Measurements from ENCODE around the gene GALNT1. TPM values are rescaled to one million over a fixed set of nuclear protein-coding genes. Genes with fewer than 3 reads are reported as not detected.

GALNT1 gene
- total and polyA plus RNA-seq, 2 donors (not counting 1 experiment from before 2014, with no cell fraction given) = 7.5 to 51.3 TPM

GRCh38 chr18:35625232-35625631 lies 43.7 kb downstream of the GALNT1 start:
- H2AFZ ChIP-seq (ENCODE audit: insufficient read depth, low read depth, low read length, poor library complexity, severe bottlenecking) = no peak overlapping the region
- no peak for DNase-seq
- H3K79me2 ChIP-seq (ENCODE audit: control insufficient read depth, insufficient read depth, low read length) = peaks cover 57% of the 10 kb centered on the region
- peaks cover 5 to 8% (median 5%) of the 10 kb centered on the region in 3 donors for H3K9me3 ChIP-seq (ENCODE audit: control extremely low read depth in 1 of 3, control insufficient read depth in 2 of 3, insufficient read depth in 1 of 3, low read length in 2 of 3)
- no peak for ATAC-seq (ENCODE audit: low read depth)
- ChIA-PET POLR2A (no interaction called here), CTCF (no interaction called here)
- H3K36me3 ChIP-seq (replicated peaks in 1 of 2; ENCODE audit: control extremely low read depth in 1 of 2, control insufficient read depth in 1 of 2, extremely low read depth in 1 of 2, insufficient read depth in 2 of 2, low read length in 1 of 2) = peaks cover 0 to 6% of the 10 kb centered on the region in 2 experiments
- no peak overlapping the region for H3K4me3 ChIP-seq (ENCODE audit: control extremely low read depth in 1 of 5, extremely low read depth in 1 of 5, insufficient read depth in 1 of 5, low read depth in 2 of 5, low read length in 4 of 5)
- no peak overlapping the region for H3K9ac ChIP-seq (ENCODE audit: low read length)
- Mint-ChIP-seq H3K4me3 (no peak overlapping the region), H3K27ac (no peak overlapping the region), H3K9me3 (ENCODE audit: insufficient read depth) (no peaks in the 10 kb centered on the region), H3K27me3 (no peaks in the 10 kb centered on the region), H3K4me1 (peaks cover 33% of the 10 kb centered on the region)
- H4K20me1 ChIP-seq (ENCODE audit: control insufficient read depth, insufficient read depth, low read length, poor library complexity, severe bottlenecking) = no peaks in the 10 kb centered on the region
- no peak for TF ChIP-seq CTCF (IDR thresholded peaks at IDR 0.05)
- TF ChIP-seq EZH2 (IDR thresholded peaks at IDR 0.05; ENCODE audit: borderline replicate concordance, insufficient read depth, low read depth, low read length, poor library complexity, severe bottlenecking) = no peak
- H3K4me1 ChIP-seq (ENCODE audit: control insufficient read depth in 2 of 2, insufficient read depth in 2 of 2, low read length in 2 of 2) = peaks cover 0 to 20% of the 10 kb centered on the region in 2 donors
- intact Hi-C loops (cut with micrococcal nuclease) = no loop called here
- H3K27me3 ChIP-seq (replicated peaks in 1 of 4; ENCODE audit: control extremely low read depth in 1 of 4, control insufficient read depth in 3 of 4, insufficient read depth in 4 of 4, low read length in 3 of 4) = no peaks in the 10 kb centered on the region
- no peak overlapping the region for H3K4me2 ChIP-seq (replicated peaks; ENCODE audit: low read depth, low read length, poor library complexity, severe bottlenecking)
- H3K27ac ChIP-seq (ENCODE audit: low read length in 2 of 2) = no peak overlapping the region
- WGBS (ENCODE audit: insufficient coverage) = 100% methylated on average over 2 of the region's 2 CpGs

GRCh38 chr18:35633761-35634160 lies 52.2 kb downstream of the GALNT1 start:
- Histone ChIP-seq H3K27ac (ENCODE audit: low read length in 2 of 2) (no peak overlapping the region), H3K9me3 (ENCODE audit: control extremely low read depth in 1 of 3, control insufficient read depth in 2 of 3, insufficient read depth in 1 of 3, low read length in 2 of 3) (peaks cover 0 to 4% (median 0%) of the 10 kb centered on the region in 3 donors), H3K27me3 (replicated peaks in 1 of 4; ENCODE audit: control extremely low read depth in 1 of 4, control insufficient read depth in 3 of 4, insufficient read depth in 4 of 4, low read length in 3 of 4) (no peaks in the 10 kb centered on the region), H2AFZ (ENCODE audit: insufficient read depth, low read depth, low read length, poor library complexity, severe bottlenecking) (no peak overlapping the region), H3K4me2 (replicated peaks; ENCODE audit: low read depth, low read length, poor library complexity, severe bottlenecking) (no peak overlapping the region), H4K20me1 (ENCODE audit: control insufficient read depth, insufficient read depth, low read length, poor library complexity, severe bottlenecking) (no peaks in the 10 kb centered on the region), H3K4me3 (ENCODE audit: control extremely low read depth in 1 of 5, extremely low read depth in 1 of 5, insufficient read depth in 1 of 5, low read depth in 2 of 5, low read length in 4 of 5) (no peak overlapping the region), H3K9ac (ENCODE audit: low read length) (no peak overlapping the region), H3K36me3 (replicated peaks in 1 of 2; ENCODE audit: control extremely low read depth in 1 of 2, control insufficient read depth in 1 of 2, extremely low read depth in 1 of 2, insufficient read depth in 2 of 2, low read length in 1 of 2) (no peaks in the 10 kb centered on the region), H3K79me2 (ENCODE audit: control insufficient read depth, insufficient read depth, low read length) (peaks cover 11% of the 10 kb centered on the region), H3K4me1 (ENCODE audit: control insufficient read depth in 2 of 2, insufficient read depth in 2 of 2, low read length in 2 of 2) (no peaks in the 10 kb centered on the region)
- intact Hi-C loops (cut with micrococcal nuclease) = no loop called here
- ATAC-seq (ENCODE audit: low read depth) = no peak
- DNase-seq = no peak
- POLR2A ChIA-PET = no interaction called here
- no peak overlapping the region for H3K4me3 Mint-ChIP-seq
- no peaks in the 10 kb centered on the region for H3K27me3 Mint-ChIP-seq
- H3K9me3 Mint-ChIP-seq (ENCODE audit: insufficient read depth) = peaks cover 10% of the 10 kb centered on the region
- TF ChIP-seq CTCF (IDR thresholded peaks at IDR 0.05) = no peak
- no peak for TF ChIP-seq EZH2 (IDR thresholded peaks at IDR 0.05; ENCODE audit: borderline replicate concordance, insufficient read depth, low read depth, low read length, poor library complexity, severe bottlenecking)
- H3K4me1 Mint-ChIP-seq = peaks cover 3% of the 10 kb centered on the region
- CTCF ChIA-PET = no interaction called here
- H3K27ac Mint-ChIP-seq = no peak overlapping the region
